Cardiac muscle cell (in vitro differentiated cells and primary cell): ENCODE results near the gene MXD1. TPM values are rescaled to one million over a fixed set of nuclear protein-coding genes. Genes with fewer than 3 reads are reported as not detected.

Source experiments
- DNase-seq, 2 donors: peaks; one replicate each; pipeline versions ENCODE4 v3.0.0 to v3.0.0-alpha.2; 2010 to 2017; ENCODE audit warnings: low read depth in 1 of 2, low spot score in 1 of 2
- H3K27ac ChIP-seq: fragments of 200-600 bp; sonication (generic); 2 replicates; pipeline ENCODE4 v1.5.1; 2016
- H3K27me3 ChIP-seq: fragments of 200-600 bp; sonication (generic); 2 replicates; pipeline ENCODE4 v1.6.0; 2016; ENCODE audit warnings: control low read depth
- H3K36me3 ChIP-seq: fragments of 200-600 bp; sonication (generic); 2 replicates; pipeline ENCODE4 v1.5.1; 2016; ENCODE audit warnings: control low read depth
- H3K4me1 ChIP-seq: fragments of 200-600 bp; sonication (generic); 2 replicates; pipeline ENCODE4 v1.8.1; 2017; ENCODE audit warnings: low read depth, mild to moderate bottlenecking, mixed run types
- H3K4me3 ChIP-seq: fragments of 200-600 bp; sonication (generic); 2 replicates; pipeline ENCODE4 v1.5.1; 2016; ENCODE audit warnings: mild to moderate bottlenecking
- H3K9me3 ChIP-seq: fragments of 200-600 bp; sonication (generic); 2 replicates; pipeline ENCODE4 v1.5.1; 2017; ENCODE audit warnings: low read depth, mild to moderate bottlenecking, control low read depth
- polyA plus RNA-seq: library from polyadenylated mRNA; unstranded; fragments of >200 nt; fragmentation: Nextera tagmentation; extraction: Ambion mirVana; gene quantifications from 2 replicates; pipeline ENCODE4 v1.2.1, GENCODE V29; 2016
- total RNA-seq: library from RNA; depleted of rRNA; stranded (reverse); fragments of >200 nt; gene quantifications from 2 replicates; pipeline ENCODE4 v1.2.3, GENCODE V29; 2016
- TF ChIP-seq, protein P1 (sequence below): IDR thresholded peaks from 2 replicates; pipeline ENCODE4 v1.5.1; 2012; ENCODE audit warnings: low read depth, mild to moderate bottlenecking, low read length

The MXD1 gene
- total and polyA plus RNA-seq, 2 experiments from 2014 or later = 3.6 to 6.5 TPM

DNA sequence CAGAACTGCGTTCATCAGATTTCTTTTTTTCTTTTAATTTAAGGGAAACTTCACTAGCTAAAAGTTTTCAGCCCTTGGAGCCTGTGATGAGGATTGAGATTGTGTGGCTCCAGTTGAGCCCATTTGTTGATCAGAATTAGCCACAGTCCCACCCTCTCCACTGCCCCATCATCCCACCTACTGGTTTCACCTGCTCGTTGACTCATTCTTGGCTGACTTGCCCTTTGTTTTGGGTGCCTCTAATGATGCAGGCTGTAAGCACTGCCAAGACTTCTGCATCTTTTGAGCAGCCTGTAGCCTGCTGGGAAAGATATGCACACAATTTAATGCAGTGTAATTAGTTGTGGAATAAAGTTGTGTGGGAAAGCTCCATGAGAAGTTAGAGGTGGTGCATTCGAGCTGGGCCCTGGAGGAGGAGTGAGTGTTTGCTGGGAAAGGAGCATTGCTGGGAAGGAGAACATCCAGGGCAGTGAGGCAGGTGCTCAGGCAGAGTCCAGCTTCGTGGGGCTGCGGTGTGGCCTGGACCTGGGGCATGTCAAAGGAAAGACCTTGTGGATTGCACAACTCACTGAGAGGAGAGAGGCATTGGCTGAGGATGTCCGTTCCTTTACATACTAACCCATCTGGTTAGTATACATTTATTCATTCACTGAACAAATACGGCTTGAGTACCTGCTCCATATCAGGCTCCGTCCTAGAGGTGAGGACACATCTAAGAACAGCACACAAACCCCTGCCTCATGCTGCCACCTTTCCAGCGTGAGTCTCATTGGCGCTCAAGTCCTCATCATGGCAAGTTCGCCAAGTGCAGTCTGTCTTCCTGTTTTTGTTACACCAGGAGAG lies 28.3 kb downstream of the MXD1 start:
- Histone ChIP-seq H3K27me3 (no peaks in the 10 kb centered on the region), H3K4me1 (no peaks in the 10 kb centered on the region), H3K4me3 (no peak overlapping the region), H3K36me3 (peaks cover 12% of the 10 kb centered on the region), H3K27ac (no peak overlapping the region), H3K9me3 (no peaks in the 10 kb centered on the region)
- TF ChIP-seq, protein P1, sequence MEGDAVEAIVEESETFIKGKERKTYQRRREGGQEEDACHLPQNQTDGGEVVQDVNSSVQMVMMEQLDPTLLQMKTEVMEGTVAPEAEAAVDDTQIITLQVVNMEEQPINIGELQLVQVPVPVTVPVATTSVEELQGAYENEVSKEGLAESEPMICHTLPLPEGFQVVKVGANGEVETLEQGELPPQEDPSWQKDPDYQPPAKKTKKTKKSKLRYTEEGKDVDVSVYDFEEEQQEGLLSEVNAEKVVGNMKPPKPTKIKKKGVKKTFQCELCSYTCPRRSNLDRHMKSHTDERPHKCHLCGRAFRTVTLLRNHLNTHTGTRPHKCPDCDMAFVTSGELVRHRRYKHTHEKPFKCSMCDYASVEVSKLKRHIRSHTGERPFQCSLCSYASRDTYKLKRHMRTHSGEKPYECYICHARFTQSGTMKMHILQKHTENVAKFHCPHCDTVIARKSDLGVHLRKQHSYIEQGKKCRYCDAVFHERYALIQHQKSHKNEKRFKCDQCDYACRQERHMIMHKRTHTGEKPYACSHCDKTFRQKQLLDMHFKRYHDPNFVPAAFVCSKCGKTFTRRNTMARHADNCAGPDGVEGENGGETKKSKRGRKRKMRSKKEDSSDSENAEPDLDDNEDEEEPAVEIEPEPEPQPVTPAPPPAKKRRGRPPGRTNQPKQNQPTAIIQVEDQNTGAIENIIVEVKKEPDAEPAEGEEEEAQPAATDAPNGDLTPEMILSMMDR = no peak
- DNase-seq = no peak

DNA sequence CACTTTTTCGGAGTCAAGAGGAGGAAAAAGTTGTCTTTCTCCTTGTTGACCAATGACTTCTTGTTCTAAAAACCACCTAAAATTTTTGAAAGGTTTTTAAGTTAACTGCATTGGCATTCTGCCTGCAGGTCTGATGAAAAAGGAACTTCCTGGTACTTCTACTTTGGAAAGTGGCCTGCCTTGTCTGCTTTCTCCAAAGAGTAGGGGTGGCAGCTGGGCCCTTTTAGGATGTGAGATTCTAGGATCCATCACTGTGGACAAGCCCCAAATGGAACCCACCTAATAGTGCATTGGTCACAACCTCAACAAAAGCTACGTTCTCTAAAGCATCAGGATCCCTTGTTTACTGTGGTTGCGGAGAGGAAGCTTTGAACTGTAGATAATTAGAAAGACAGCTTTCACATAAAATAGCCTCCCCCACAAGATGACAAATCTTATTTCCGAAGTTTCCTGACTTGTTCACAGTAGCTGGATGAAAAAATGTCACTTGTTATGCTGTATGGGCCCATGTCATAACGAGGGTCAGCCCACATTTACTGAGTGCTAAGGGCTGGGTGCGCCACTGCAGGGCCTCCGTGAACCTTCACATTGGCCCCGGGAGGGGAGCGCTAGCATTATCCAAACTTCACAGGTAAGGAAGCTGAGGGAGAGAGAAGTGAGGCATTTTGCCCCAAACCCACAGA lies 29.1 kb downstream of the MXD1 start:
- H3K27me3 ChIP-seq = no peaks in the 10 kb centered on the region
- no peak overlapping the region for H3K27ac ChIP-seq
- no peaks in the 10 kb centered on the region for H3K4me1 ChIP-seq
- no peak for DNase-seq
- TF ChIP-seq, protein P1 = no peak
- H3K4me3 ChIP-seq = no peak overlapping the region
- no peaks in the 10 kb centered on the region for H3K9me3 ChIP-seq
- peaks cover 6% of the 10 kb centered on the region for H3K36me3 ChIP-seq

DNA sequence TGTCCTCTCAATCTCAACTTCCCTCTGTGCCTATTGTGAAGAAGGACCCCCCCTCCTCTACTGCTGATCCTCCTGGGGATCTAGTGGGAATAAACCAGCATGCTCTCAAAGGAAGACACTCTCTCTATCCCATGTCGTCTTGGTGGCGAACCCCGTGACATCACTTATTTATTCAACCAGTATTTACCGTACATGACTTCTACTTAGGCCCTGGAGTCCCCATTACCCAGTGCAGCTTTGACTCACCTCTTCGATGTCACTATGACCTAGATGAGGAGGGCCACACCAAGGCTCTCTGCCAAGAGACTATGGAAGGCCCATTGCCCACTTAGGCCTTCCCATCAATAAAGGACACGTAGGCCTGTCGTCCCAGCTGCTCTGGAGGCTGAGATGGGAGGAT lies 29.8 kb downstream of the MXD1 start:
- H3K36me3 ChIP-seq = peaks cover 3% of the 10 kb centered on the region
- no peaks in the 10 kb centered on the region for H3K4me1 ChIP-seq
- no peak overlapping the region for H3K4me3 ChIP-seq
- no peaks in the 10 kb centered on the region for H3K27me3 ChIP-seq
- H3K9me3 ChIP-seq = no peaks in the 10 kb centered on the region
- H3K27ac ChIP-seq = no peak overlapping the region
- no peak for DNase-seq
- TF ChIP-seq, protein P1 = no peak

DNA sequence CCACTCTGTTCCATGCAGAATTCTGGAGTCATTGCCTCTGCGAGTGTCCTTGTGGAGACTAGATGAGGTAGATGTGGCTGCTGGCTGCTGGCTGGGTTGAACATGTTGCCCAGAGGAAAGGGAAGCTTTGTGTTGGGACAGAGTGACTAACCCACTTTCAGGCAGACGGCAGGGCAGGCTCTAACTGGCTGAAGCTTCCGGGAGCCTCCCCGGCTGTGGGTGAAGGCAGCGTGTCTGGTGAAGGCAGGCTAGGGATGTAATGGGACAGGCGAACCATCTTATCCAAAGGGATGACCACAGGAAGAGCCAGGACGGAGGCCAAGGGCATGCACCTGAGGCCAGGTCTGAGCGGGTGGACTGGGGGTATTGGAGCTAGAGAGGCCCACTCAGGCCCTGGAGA lies 30.5 kb downstream of the MXD1 start:
- DNase-seq = no peak
- TF ChIP-seq, protein P1 = no peak
- no peaks in the 10 kb centered on the region for H3K27me3 ChIP-seq
- no peak overlapping the region for H3K4me3 ChIP-seq
- no peak overlapping the region for H3K27ac ChIP-seq
- no peaks in the 10 kb centered on the region for H3K9me3 ChIP-seq
- no peaks in the 10 kb centered on the region for H3K4me1 ChIP-seq
- peaks cover 3% of the 10 kb centered on the region for H3K36me3 ChIP-seq

DNA sequence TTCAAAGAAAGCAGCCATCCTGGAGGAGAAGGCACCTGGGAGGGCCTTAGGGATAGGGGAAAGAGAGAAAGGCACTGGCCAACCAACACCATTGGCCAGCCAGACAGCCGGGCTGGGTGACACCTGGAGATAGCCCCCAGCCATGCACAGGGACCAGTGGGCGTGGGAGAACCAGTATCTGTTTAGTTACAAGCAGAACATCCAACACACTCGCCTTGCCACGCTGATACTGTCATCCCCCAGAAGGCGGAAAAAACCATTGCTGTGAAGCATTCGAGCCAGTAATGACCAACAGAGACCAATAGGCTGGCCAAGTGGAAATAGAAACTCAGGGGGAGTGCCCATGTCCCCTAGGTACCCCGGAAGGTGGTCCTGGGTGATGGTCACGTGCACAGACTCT lies 31.0 kb downstream of the MXD1 start:
- H3K4me1 ChIP-seq = no peaks in the 10 kb centered on the region
- no peak overlapping the region for H3K27ac ChIP-seq

More for the DNA sequence above, 31.0 kb downstream of the MXD1 start:
- peaks cover 3% of the 10 kb centered on the region for H3K36me3 ChIP-seq
- DNase-seq = no peak
- TF ChIP-seq, protein P1 = no peak
- no peaks in the 10 kb centered on the region for H3K9me3 ChIP-seq
- H3K27me3 ChIP-seq = no peaks in the 10 kb centered on the region
- no peak overlapping the region for H3K4me3 ChIP-seq
